ENCODE measurements around the gene SLC35E4. TPM values are rescaled to one million over a fixed set of nuclear protein-coding genes. Genes with fewer than 3 reads are reported as not detected.
"Not testable (repeated sequence)": the region's sequence is repeated elsewhere in the genome, so short reads cannot be mapped to it uniquely, and the experiment has no call there.

The SLC35E4 gene
- polyA plus RNA-seq, 1 experiment = 2.8 TPM

DNA sequence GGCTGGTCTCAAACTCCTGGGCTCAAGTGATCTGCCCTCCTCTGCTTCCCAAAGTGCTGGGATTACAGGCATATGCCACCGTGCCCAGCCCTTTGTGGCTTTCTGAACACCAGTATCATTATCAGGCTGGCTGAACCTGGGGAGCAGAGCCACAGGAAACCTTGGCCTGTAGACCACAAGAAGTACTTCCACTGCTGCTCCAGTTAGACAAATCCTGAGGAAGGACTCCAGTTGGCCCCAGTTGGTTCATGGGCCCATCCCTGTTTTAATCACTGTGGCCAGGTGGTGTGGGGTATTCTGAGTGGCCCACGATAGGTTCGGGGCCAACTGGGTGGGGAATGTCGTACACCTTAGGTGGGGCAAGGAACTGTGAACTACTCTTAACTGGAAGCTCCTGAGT is 37.6 kb downstream of the SLC35E4 start:
- CTCF ChIA-PET = interaction anchor here (1.2 kb wide), 1 partner anchor 38 kb away, joined by 3 read pairs; no protein-coding TSS in a partner anchor
- Histone ChIP-seq H3K27me3 (ENCODE audit: control insufficient read depth, insufficient read depth, low read length) (peaks cover 7% of the 10 kb centered on the region), H3K27ac (ENCODE audit: low read depth, low read length) (no peak overlapping the region), H3K9me3 (ENCODE audit: control insufficient read depth, insufficient read depth, low read length) (no peaks in the 10 kb centered on the region; the same call in 1 of the 2 replicates), H3K4me3 (ENCODE audit: low read depth, low read length) (no peak overlapping the region)
- TF ChIP-seq CTCF (IDR thresholded peaks at IDR 0.05; ENCODE audit: low read depth, low read length) = no peak
- POLR2A ChIA-PET = no interaction called here
- no peak for DNase-seq (ENCODE audit: low read depth, low spot score)

DNA sequence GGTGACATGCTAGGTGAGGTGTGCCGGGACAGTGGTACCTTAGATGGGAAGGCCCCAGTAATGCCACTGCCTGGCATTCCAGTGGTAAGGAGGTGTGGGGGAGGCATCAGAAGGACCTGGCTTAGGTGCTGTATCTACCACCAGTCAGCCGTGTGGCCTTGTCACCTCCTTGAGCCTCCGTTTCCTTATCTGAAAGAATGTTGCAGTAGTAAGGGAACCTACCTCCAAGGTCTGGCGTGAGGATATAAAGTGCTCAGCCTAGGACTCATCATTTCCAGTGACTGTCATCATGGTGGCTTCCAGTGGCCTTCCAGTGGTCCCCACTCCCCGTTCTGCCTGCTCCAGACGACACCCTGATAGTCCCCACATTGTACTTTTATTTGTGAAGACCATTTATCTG is 38.9 kb downstream of the SLC35E4 start:
- Histone ChIP-seq H3K27ac (ENCODE audit: low read depth, low read length) (no peak overlapping the region), H3K9me3 (ENCODE audit: control insufficient read depth, insufficient read depth, low read length) (no peaks in the 10 kb centered on the region), H3K27me3 (ENCODE audit: control insufficient read depth, insufficient read depth, low read length) (peaks cover 7% of the 10 kb centered on the region), H3K4me3 (ENCODE audit: low read depth, low read length) (no peak overlapping the region)
- TF ChIP-seq CTCF (IDR thresholded peaks at IDR 0.05; ENCODE audit: low read depth, low read length) = no peak
- DNase-seq (ENCODE audit: low read depth, low spot score) = no peak
- POLR2A ChIA-PET = no interaction called here
- CTCF ChIA-PET = interaction anchor here (1.0 kb wide), 1 partner anchor 80 kb away, joined by 3 read pairs; no protein-coding TSS in a partner anchor

DNA sequence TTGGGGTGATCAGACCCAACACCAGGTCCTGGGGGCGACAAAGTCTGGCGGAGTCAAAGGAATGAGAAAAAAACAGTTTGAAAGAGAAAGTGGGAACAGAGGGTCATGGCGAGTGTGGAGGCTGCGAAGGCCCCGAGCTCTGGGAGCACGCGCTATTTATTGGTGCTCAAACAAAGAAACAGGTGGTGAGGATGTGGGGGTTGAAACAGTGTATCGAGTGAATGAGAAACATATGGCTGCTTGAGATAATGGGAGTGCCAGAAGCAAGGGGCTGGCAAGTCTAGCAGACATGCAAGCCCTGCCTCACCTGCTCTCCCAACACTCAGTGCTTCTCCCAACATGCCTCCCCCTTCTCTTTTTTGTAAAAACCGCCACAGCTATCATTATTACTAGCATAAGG is 39.9 kb downstream of the SLC35E4 start:
- Histone ChIP-seq H3K27me3 (ENCODE audit: control insufficient read depth, insufficient read depth, low read length) (peaks cover 7% of the 10 kb centered on the region), H3K27ac (ENCODE audit: low read depth, low read length) (no peak overlapping the region), H3K9me3 (ENCODE audit: control insufficient read depth, insufficient read depth, low read length) (no peaks in the 10 kb centered on the region), H3K4me3 (ENCODE audit: low read depth, low read length) (no peak overlapping the region)
- ChIA-PET POLR2A (no interaction called here), CTCF (no interaction called here)
- no peak for TF ChIP-seq CTCF (IDR thresholded peaks at IDR 0.05; ENCODE audit: low read depth, low read length)
- no peak for DNase-seq (ENCODE audit: low read depth, low spot score)

- POLR2A ChIA-PET; CTCF ChIA-PET; H3K27me3 ChIP-seq (ENCODE audit: control insufficient read depth, insufficient read depth, low read length); DNase-seq (ENCODE audit: low read depth, low spot score); H3K9me3 ChIP-seq (ENCODE audit: control insufficient read depth, insufficient read depth, low read length); H3K27ac ChIP-seq (ENCODE audit: low read depth, low read length); H3K4me3 ChIP-seq (ENCODE audit: low read depth, low read length): not testable (repeated sequence)
Measured at GRCh38 chr22:30676565-30676964, 41.0 kb downstream of the SLC35E4 start.

DNA sequence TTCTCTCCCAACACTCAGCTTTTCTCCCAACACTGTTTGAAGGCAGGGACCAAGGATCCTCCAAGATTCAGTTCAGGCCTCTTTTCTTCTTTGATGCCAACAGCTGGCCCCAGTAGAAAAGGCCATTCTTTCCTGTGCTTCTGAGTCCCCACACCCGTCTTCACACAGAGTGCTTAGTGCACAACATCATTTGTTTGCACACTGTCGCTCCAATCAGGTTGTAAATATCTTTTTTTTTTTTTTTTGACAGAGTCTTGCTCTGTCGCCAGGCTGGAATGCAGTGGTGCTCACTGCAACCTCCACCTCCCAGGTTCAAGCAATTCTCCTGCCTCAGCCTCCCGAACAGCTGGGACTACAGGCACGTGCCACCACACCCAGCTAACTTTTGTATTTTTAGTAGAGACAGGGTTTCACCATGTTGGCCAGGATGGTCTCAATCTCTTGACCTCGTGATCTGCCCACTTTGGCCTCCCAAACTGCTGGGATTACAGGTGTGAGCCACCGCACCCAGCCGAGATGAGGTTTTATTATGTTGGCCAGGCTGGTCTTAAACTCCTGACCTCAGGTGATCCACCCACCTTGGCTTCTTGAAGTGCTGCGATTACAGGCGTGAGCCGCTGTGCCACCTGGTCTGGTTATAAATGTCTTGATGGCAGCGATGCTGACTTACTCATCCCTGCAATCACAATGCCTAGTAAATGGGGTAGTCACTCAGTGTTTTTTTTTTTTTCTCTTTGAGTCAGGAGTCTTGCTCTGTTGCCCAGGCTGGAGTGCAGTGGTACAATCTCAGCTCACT is 44.5 kb downstream of the SLC35E4 start:
- H3K27ac ChIP-seq (ENCODE audit: low read depth, low read length); H3K9me3 ChIP-seq (ENCODE audit: control insufficient read depth, insufficient read depth, low read length); CTCF ChIA-PET; H3K4me3 ChIP-seq (ENCODE audit: low read depth, low read length); DNase-seq (ENCODE audit: low read depth, low spot score); POLR2A ChIA-PET; H3K27me3 ChIP-seq (ENCODE audit: control insufficient read depth, insufficient read depth, low read length): not testable (repeated sequence)

- no peaks in the 10 kb centered on the region for H3K9me3 ChIP-seq (ENCODE audit: control insufficient read depth, insufficient read depth, low read length)
- ChIA-PET POLR2A (no interaction called here), CTCF (interaction anchor here (1.0 kb wide), 1 partner anchor 46 kb away, joined by 3 read pairs; no protein-coding TSS in a partner anchor)
Measured at GRCh38 chr22:30680991-30681770, 45.6 kb downstream of the SLC35E4 start.

More at GRCh38 chr22:30680991-30681770, 45.6 kb downstream of the SLC35E4 start:
- no peak for DNase-seq (ENCODE audit: low read depth, low spot score)
- no peak overlapping the region for H3K4me3 ChIP-seq (ENCODE audit: low read depth, low read length)
- TF ChIP-seq CTCF (IDR thresholded peaks at IDR 0.05; ENCODE audit: low read depth, low read length) = no peak
- peaks cover 5% of the 10 kb centered on the region for H3K27me3 ChIP-seq (ENCODE audit: control insufficient read depth, insufficient read depth, low read length)
- no peak overlapping the region for H3K27ac ChIP-seq (ENCODE audit: low read depth, low read length)
